ENCODE data around the gene OBSL1.

Gene OBSL1

GRCh38 chr2:219502618-219503017 is 68.7 kb downstream of the OBSL1 start:
- peaks cover 0 to 61% (median 37%) of the 10 kb centered on the region in 11 experiments; a peak in 12 of 22 replicates for H3K36me3 ChIP-seq
- H3K4me2 ChIP-seq: no peak overlapping the region
- TF ChIP-seq Cebpa-rat (IDR thresholded peaks at IDR 0.05): no peak
- peaks cover 0 to 40% (median 0%) of the 10 kb centered on the region in 11 experiments; a peak in 6 of 22 replicates for H4K20me1 ChIP-seq
- H3K27ac ChIP-seq: no peak overlapping the region
- peaks cover 7 to 9% (median 9%) of the 10 kb centered on the region in 11 experiments for H3K27me3 ChIP-seq
- H3K9ac ChIP-seq: no peak overlapping the region
- peaks cover 18 to 23% (median 20%) of the 10 kb centered on the region in 10 experiments for H3K4me1 ChIP-seq
- H3K9me3 ChIP-seq (replicated peaks in 1 of 11): no peaks in the 10 kb centered on the region
- H3K4me3 ChIP-seq: no peak overlapping the region

- peaks cover 18 to 29% (median 25%) of the 10 kb centered on the region in 10 experiments for H3K4me1 ChIP-seq
- peaks cover 0 to 56% (median 36%) of the 10 kb centered on the region in 11 experiments; a peak in 12 of 22 replicates for H3K36me3 ChIP-seq
- H3K27ac ChIP-seq: no peak overlapping the region
- no peak for TF ChIP-seq Cebpa-rat (IDR thresholded peaks at IDR 0.05)
- peaks cover 15 to 17% (median 16%) of the 10 kb centered on the region in 11 experiments for H3K27me3 ChIP-seq
- H3K4me3 ChIP-seq: no peak overlapping the region
- H3K4me2 ChIP-seq: no peak overlapping the region
- no peaks in the 10 kb centered on the region for H3K9me3 ChIP-seq (replicated peaks in 1 of 11)
- no peak overlapping the region for H3K9ac ChIP-seq
- H4K20me1 ChIP-seq: peaks cover 0 to 36% (median 0%) of the 10 kb centered on the region in 11 experiments; a peak in 4 of 22 replicates
These were observed 69.5 kb downstream of the OBSL1 start for GRCh38 chr2:219501849-219502248.

Data from BLaER1 treated with 17β-estradiol and CSF1 and Interleukin-3, amounts not matched to agents 10 nM and 100 nM (cell line).